OCI-LY7 (cell line): ENCODE measurements around the gene CAMLG. TPM values are rescaled to one million over a fixed set of nuclear protein-coding genes. Genes with fewer than 3 reads are reported as not detected.
A peak's percentile ranks its signal among the peaks of the same experiment; 100 is the strongest.
"Not testable (repeated sequence)": the region's sequence is repeated elsewhere in the genome, so short reads cannot be mapped to it uniquely, and the experiment has no call there.

Source experiments
- BruUV-seq: library from RNA; stranded (reverse); fragments of 400-500 nt; replicated peaks from 2 replicates; lab custom pipeline; 2021; lab: Mats Ljungman, UMichigan
- CTCF ChIA-PET: fragments of 300-600 bp; sonication (Branson Sonifier 250); formaldehyde crosslinking; loops from one replicate; lab custom pipeline; 2022; ENCODE audit warnings: antibody characterized with exemption; ENCODE audit not compliant: unreplicated experiment; lab: Charles Lee
- POLR2A ChIA-PET: fragments of 300-600 bp; sonication (Branson Sonifier 250); formaldehyde crosslinking; loops from one replicate; lab custom pipeline; 2022; ENCODE audit warnings: antibody characterized with exemption; lab: Charles Lee
- DNase-seq: peaks from one replicate; pipeline ENCODE4 v3.0.0-alpha.2; 2015; ENCODE audit warnings: low spot score
- H2AFZ ChIP-seq: fragments of 200-600 bp; sonication (generic), shearing (Covaris generic); 2 replicates; pipeline ENCODE4 v1.6.1; 2014; ENCODE audit warnings: mild to moderate bottlenecking, antibody characterized with exemption, low read length, moderate library complexity
- H3K27ac ChIP-seq: fragments of 200-600 bp; sonication (generic); 2 replicates; pipeline ENCODE4 v1.5.1; 2014; ENCODE audit warnings: mixed run types, low read depth, mild to moderate bottlenecking, moderate library complexity, low read length, inconsistent platforms; ENCODE audit not compliant: poor library complexity, severe bottlenecking
- H3K36me3 ChIP-seq: fragments of 200-600 bp; sonication (generic); 2 replicates; pipeline ENCODE4 v1.6.1; 2014; ENCODE audit warnings: mild to moderate bottlenecking, antibody characterized with exemption, low read length, moderate library complexity, mixed read lengths; ENCODE audit not compliant: insufficient read depth
- H3K4me1 ChIP-seq: fragments of 200-600 bp; sonication (generic); 2 replicates; pipeline ENCODE4 v1.5.1; 2014; ENCODE audit warnings: mild to moderate bottlenecking, low read length; ENCODE audit not compliant: insufficient read depth, poor library complexity, severe bottlenecking
- H3K4me2 ChIP-seq: fragments of 200-600 bp; sonication (generic); 2 replicates; pipeline ENCODE4 v1.6.1; 2014; ENCODE audit warnings: mild to moderate bottlenecking, low read length
- H3K4me3 ChIP-seq: fragments of 200-600 bp; sonication (generic); 2 replicates; pipeline ENCODE4 v1.5.1; 2014; ENCODE audit warnings: mild to moderate bottlenecking, low read depth, low read length; ENCODE audit not compliant: poor library complexity, severe bottlenecking
- H3K79me2 ChIP-seq: fragments of 200-600 bp; sonication (generic); 2 replicates; pipeline ENCODE4 v1.6.1; 2016; ENCODE audit warnings: low read depth, mild to moderate bottlenecking, low read length, moderate library complexity, mixed read lengths; ENCODE audit not compliant: insufficient read depth
- H3K9me2 ChIP-seq: fragments of 200-600 bp; sonication (generic); 2 replicates; pipeline ENCODE4 v1.6.1; 2016; ENCODE audit warnings: mild to moderate bottlenecking, low read length, mixed read lengths; ENCODE audit not compliant: insufficient read depth
- H3K9me3 ChIP-seq: fragments of 200-600 bp; sonication (generic); 2 replicates; pipeline ENCODE4 v1.6.1; 2014; ENCODE audit warnings: mild to moderate bottlenecking, mixed run types, low read length, mixed read lengths
- H4K20me1 ChIP-seq: fragments of 200-600 bp; sonication (generic); 2 replicates; pipeline ENCODE4 v1.6.1; 2014; ENCODE audit warnings: mild to moderate bottlenecking, antibody characterized with exemption, low read length, moderate library complexity, mixed read lengths; ENCODE audit not compliant: insufficient read depth
- EZH2phosphoT487 ChIP-seq: fragments of 200-600 bp; sonication (generic); IDR thresholded peaks from 2 replicates; pipeline ENCODE4 v1.6.1; 2018; ENCODE audit warnings: low read depth, borderline replicate concordance, mild to moderate bottlenecking, mixed run types, antibody characterized with exemption, low read length, moderate library complexity, mixed read lengths
- intact Hi-C: fragments of 100-400 bp; cut with micrococcal nuclease; formaldehyde crosslinking; loops from one replicate; pipeline ENCODE4 v1.10.0; 2022; ENCODE audit not compliant: unreplicated experiment
- total RNA-seq, 2 experiments: library from RNA; depleted of rRNA in 1 of 2; stranded (reverse); fragments of >200 nt in 1 of 2; shearing (Covaris generic) in 1 of 2; gene quantifications; 2 replicates each; pipeline ENCODE4 v1.2.3, GENCODE V29; 2014 to 2022
- TF ChIP-seq, protein P1 (sequence below): fragments of 200-600 bp; sonication (generic); conservative IDR thresholded peaks from 2 replicates; pipeline ENCODE4 v1.5.1; 2014; ENCODE audit warnings: mild to moderate bottlenecking, antibody characterized with exemption, low read length, moderate library complexity, mixed read lengths

CAMLG gene
- total RNA-seq, 2 experiments from 2014 or later: 28.5 to 36.6 TPM

GRCh38 chr5:134758176-134758503 is 19.8 kb downstream of the CAMLG start:
- Histone ChIP-seq H4K20me1 (peaks cover 25% of the 10 kb centered on the region), H3K9me2 (no peaks in the 10 kb centered on the region), H3K79me2 (peaks cover 45% of the 10 kb centered on the region), H3K4me2 (peak overlapping the region; percentile 76), H3K9me3 (no peaks in the 10 kb centered on the region), H3K4me1 (peaks cover 31% of the 10 kb centered on the region), H3K4me3 (peak overlapping the region; percentile 90), H3K27ac (peak overlapping the region; percentile 48), H2AFZ (peak overlapping the region; percentile 95), H3K36me3 (peaks cover 12% of the 10 kb centered on the region; the same call in 1 of the 2 replicates)
- CTCF ChIA-PET: interaction anchor here (1.9 kb wide), 1 partner anchor 17 kb away, joined by 5 read pairs; no protein-coding TSS in a partner anchor
- intact Hi-C loops: loop anchor here (1.0 to 5.0 kb wide), 3 partner anchors 20 to 147 kb away; partner anchors contain the start of genes C5orf24, CAMLG and PCBD2
- TF ChIP-seq EZH2phosphoT487: no peak
- TF ChIP-seq, protein P1, sequence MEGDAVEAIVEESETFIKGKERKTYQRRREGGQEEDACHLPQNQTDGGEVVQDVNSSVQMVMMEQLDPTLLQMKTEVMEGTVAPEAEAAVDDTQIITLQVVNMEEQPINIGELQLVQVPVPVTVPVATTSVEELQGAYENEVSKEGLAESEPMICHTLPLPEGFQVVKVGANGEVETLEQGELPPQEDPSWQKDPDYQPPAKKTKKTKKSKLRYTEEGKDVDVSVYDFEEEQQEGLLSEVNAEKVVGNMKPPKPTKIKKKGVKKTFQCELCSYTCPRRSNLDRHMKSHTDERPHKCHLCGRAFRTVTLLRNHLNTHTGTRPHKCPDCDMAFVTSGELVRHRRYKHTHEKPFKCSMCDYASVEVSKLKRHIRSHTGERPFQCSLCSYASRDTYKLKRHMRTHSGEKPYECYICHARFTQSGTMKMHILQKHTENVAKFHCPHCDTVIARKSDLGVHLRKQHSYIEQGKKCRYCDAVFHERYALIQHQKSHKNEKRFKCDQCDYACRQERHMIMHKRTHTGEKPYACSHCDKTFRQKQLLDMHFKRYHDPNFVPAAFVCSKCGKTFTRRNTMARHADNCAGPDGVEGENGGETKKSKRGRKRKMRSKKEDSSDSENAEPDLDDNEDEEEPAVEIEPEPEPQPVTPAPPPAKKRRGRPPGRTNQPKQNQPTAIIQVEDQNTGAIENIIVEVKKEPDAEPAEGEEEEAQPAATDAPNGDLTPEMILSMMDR: no peak
- POLR2A ChIA-PET: interaction anchor here (0.6 to 3.3 kb wide), 8 partner anchors 9 to 506 kb away, joined by 3 to 15 read pairs (median 5); partner anchors contain the start of gene CAMLG
- DNase-seq: no peak
- BruUV-seq: no TSS peak

DNA sequence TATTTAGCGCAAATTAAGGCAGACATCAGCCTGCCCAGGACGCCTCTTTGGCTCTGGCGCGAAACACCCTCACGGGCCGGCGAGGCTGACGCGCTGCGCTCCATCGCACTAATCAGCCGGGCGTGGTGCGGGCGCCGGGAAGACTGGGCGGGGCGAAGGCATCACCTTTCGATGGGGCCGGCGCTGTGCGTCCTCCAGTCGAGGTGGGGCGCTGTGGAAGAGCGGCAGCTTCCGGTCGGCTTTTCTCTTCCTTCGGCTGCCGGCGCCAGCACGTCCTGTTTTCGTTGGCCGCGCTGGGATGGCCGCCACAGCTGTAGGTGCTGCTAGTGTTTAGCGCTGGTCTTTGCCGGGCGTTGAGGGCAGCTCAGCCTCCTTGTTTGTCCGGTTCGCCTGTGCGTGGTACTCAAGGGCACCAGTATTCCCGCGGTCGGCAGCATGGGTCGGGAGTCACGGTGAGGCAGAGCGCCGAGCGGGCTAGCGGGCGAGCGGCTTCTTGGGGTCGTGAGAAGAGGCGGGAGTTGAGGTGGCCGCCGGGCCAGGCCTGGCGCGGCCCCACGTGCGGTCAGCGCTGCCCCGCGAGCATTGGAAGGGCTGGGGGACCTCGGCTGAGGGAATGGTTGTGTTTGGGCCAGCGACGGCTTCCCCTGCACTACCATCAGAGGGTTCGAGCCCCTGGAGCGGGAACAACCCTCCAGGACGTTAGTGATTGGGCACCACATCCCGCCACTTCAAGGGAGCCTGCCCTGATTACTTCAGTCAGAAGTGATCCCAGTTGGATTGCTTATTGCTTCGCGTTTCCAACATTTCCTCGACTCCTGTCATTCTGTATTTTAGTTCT is 20.4 kb downstream of the CAMLG start, which contains the start of gene DDX46:
Gene DDX46, plus strand, starts transcription at position 276 of the 838 bp plus-strand sequence. Its CDS starts 160 bp downstream, at position 436.
- intact Hi-C loops: loop anchor here (1.0 to 5.0 kb wide), 3 partner anchors 20 to 147 kb away; partner anchors contain the start of genes C5orf24, CAMLG and PCBD2
- peaks cover 31% of the 10 kb centered on the region for H3K4me1 ChIP-seq
- H3K79me2 ChIP-seq: peaks cover 51% of the 10 kb centered on the region
- peak within 1 kb of the TSS; percentile 95 for H2AFZ ChIP-seq
- DNase-seq: peak; percentile 96
- ChIA-PET POLR2A (interaction anchor here (0.6 to 3.3 kb wide), 9 partner anchors 10 to 506 kb away, joined by 3 to 15 read pairs (median 5); partner anchors contain the start of gene CAMLG), CTCF (interaction anchor here (1.9 kb wide), 1 partner anchor 18 kb away, joined by 5 read pairs; no protein-coding TSS in a partner anchor)
- BruUV-seq: no TSS peak
- H3K4me3 ChIP-seq: peak within 1 kb of the TSS; percentile 90
- H3K4me2 ChIP-seq: peak within 1 kb of the TSS; percentile 97
- H3K27ac ChIP-seq: peak within 1 kb of the TSS; percentile 48
- H4K20me1 ChIP-seq: peaks cover 25% of the 10 kb centered on the region
- H3K9me3 ChIP-seq: no peaks in the 10 kb centered on the region
- H3K36me3 ChIP-seq: peaks cover 16% of the 10 kb centered on the region
- TF ChIP-seq, protein P1: peak; percentile 84
- TF ChIP-seq EZH2phosphoT487: no peak
- no peaks in the 10 kb centered on the region for H3K9me2 ChIP-seq

DNA sequence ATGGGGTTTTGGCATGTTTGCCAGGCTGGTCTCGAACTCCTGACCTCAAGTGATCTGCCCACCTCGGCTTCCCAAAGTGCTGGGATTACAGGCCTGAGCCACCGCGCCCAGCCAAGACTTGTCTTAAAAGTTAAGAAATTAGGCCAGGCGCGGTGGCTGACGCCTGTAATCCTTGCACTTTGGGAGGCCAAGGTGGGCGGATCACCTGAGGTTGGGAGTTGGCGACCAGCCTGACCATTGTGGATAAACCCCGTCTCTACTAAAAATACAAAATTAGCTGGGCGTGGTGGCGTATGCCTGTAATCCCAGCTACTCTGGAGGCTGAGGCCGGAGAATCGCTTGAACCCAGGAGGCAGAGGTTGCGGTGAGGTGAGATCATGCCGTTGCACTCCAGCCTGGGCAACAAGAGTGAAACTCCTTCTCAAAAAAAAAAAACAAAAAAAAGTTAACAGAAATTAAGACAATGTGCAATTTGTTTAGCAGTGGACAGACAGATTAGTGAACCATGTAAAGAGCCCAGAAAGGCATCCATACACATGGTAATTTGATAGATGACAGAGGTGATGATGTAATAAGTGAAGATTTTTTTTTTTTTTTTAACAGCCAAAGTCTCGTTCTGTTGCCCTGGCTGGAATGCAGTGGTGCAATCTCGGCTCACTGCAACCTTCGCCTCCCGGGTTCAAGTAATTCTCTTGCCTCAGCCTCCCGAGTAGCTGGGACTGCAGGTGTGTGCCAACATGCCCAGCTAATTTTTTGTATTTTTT is 29.4 kb downstream of the CAMLG start:
- H3K4me1 ChIP-seq, BruUV-seq, H3K4me2 ChIP-seq, H3K27ac ChIP-seq, H4K20me1 ChIP-seq, intact Hi-C loops, CTCF ChIA-PET, H2AFZ ChIP-seq, H3K4me3 ChIP-seq, DNase-seq, H3K9me2 ChIP-seq, H3K9me3 ChIP-seq: not testable (repeated sequence)
- Histone ChIP-seq H3K36me3 (peaks cover 95% of the 10 kb centered on the region), H3K79me2 (peaks cover 18% of the 10 kb centered on the region)
- POLR2A ChIA-PET: interaction anchor here (0.7 to 0.8 kb wide), 2 partner anchors 21 to 247 kb away, joined by 3 to 5 read pairs; no protein-coding TSS in a partner anchor
